GM12873 (cell line): Measurements from ENCODE around the gene SH2B3.

Experiments
- TF ChIP-seq, protein P1 (sequence below): IDR thresholded peaks from 2 replicates; pipeline ENCODE4 v1.5.1; 2012; ENCODE audit warnings: low read depth, mild to moderate bottlenecking, moderate library complexity, low read length, control low read depth; ENCODE audit not compliant: insufficient read depth; ENCODE audit errors: missing control alignments

Gene SH2B3

DNA sequence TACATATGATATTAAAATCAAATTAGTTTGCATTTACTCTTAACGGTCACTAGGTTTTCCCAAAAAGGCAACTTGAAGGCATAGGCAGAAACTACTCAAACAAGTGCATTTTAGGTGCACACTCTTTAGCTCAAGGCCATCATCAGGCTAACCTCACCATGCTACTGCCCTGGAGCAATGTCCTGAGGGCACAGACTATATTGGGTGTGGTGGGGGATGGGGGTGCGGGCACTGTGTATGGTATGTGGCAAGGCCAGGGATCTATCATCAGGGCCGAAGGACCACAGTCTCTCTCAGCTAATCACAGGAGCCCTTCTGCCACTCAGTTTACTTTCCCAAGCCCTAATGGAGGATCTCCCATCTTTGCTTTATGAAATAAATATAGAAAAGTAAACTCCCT, 51.9 kb downstream of the SH2B3 start:
- TF ChIP-seq, protein P1, sequence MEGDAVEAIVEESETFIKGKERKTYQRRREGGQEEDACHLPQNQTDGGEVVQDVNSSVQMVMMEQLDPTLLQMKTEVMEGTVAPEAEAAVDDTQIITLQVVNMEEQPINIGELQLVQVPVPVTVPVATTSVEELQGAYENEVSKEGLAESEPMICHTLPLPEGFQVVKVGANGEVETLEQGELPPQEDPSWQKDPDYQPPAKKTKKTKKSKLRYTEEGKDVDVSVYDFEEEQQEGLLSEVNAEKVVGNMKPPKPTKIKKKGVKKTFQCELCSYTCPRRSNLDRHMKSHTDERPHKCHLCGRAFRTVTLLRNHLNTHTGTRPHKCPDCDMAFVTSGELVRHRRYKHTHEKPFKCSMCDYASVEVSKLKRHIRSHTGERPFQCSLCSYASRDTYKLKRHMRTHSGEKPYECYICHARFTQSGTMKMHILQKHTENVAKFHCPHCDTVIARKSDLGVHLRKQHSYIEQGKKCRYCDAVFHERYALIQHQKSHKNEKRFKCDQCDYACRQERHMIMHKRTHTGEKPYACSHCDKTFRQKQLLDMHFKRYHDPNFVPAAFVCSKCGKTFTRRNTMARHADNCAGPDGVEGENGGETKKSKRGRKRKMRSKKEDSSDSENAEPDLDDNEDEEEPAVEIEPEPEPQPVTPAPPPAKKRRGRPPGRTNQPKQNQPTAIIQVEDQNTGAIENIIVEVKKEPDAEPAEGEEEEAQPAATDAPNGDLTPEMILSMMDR = no peak

DNA sequence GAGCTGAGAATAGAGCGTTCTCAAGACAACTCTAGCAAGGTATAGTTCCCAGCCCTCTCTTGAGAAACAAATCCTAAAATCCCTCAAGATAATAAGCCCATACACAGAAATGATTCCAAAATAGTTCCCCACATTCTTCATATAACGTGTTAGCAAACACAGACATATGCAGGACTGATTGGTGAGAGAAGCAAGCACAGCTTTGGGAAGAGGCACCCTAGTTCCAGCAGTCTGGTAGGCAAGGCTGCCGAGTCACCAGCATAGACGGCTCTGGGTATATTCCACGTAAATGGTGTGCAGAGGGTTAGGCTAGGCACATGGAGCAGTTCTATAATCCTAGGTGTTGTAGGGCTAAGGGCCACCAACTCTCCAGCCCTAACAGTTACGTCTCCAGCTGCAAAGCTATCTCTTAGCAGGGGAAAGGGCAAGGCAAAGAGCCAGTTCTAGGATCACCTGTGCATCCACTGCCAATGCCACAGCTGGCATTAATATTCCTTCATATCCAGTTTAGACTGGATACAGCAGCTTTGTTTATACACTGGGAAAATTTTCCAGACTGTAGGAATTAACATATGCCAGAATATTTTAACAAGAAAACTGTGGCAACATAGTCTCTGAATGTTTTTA, 52.9 kb downstream of the SH2B3 start:
- TF ChIP-seq, protein P1 = no peak

DNA sequence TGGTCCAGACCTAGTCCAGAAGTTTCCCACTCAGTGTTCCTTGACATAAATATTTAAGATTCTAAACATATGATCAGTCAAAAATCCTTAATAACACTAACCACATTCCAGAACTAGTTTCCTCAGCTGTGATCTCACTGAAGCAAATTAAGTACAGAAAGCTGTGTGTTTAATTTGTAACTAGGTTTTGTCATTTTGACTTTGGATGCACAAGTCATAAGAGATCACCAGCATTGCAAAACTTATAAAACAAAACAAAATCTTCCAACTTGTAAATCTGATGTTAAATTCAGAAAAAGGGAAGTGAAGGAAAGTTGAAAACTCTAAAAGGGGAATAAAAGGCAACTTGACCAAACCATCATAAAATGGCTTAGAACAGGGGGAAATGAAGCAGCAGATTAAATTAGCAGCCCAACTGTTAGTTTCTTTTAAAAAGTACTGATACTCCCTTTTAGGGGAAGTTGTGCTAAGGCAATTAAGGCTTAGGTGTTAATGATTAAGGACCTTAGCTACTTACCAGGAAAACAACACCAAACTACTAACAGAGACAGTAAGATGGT, 56.6 kb downstream of the SH2B3 start:
- TF ChIP-seq, protein P1 = no peak

DNA sequence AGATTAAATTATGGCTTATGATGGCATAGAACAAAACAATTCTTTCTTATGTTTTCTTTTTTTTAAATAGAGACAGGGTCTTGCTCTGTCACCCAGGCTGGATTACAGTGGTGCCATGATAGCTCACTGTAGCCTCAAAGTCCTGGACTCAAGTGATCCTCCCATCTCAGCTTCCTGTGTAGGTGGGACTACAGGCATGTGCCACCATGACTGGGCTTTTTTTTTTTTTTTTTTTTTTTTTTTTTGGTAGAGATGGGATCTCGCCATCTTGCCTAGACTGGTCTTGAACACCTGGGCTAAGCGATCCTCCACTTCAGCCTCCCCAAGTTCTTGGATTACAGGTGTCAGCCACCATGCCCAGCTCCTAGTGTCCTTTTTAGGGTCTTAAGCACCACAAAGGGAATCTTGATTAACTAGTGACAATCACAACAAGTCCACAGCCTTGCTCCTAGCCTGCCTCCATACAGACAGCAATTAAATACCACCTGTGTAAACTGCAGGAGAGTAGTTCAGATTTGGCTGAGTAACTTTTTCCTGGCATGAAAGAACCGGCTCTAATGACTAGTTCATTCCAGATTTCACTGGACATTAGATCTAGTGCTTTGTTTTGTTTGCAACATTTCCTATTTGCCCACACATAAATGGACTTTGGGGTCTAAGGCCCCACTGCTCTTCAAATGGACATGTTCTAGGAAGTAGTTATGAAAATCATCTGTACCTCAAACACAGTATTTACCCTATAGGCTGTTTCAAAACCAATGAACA, 61.6 kb downstream of the SH2B3 start:
- TF ChIP-seq, protein P1 = no peak

DNA sequence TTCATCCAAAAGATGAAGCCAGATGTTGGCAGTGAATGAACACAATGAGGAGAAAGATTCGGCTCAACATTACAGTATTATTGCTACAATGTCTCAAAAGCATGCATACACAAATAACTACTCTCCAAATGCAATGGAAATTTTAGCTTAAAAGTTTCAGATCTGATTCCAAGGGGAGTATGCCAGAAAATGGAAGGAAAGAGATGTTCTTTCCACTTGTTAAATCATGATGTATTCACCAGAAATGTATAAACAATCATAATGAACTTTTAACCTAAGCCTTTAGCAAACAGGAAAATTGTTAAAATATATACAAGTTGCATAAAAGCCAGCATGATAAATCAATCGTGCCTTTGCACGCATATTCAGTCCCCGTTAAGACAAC, 62.1 kb downstream of the SH2B3 start:
- TF ChIP-seq, protein P1 = no peak

DNA sequence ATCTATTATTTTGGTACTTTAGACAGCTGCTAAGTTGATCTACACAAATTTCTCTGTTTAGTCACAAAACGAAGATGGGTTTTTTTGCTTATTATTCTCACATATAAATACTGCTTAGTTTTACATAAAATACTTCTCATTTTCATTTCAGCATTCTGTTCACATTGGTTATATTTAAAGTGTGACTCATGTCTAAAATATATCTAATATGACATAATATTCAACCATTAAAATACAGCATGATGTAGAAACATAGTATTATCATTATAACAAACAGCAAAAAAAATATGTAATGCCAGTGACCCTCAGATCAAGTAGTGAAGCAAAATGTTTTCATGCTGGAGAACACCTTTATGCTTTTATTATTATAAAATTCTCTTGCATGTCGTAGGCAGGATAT, 63.7 kb downstream of the SH2B3 start:
- TF ChIP-seq, protein P1 = no peak

DNA sequence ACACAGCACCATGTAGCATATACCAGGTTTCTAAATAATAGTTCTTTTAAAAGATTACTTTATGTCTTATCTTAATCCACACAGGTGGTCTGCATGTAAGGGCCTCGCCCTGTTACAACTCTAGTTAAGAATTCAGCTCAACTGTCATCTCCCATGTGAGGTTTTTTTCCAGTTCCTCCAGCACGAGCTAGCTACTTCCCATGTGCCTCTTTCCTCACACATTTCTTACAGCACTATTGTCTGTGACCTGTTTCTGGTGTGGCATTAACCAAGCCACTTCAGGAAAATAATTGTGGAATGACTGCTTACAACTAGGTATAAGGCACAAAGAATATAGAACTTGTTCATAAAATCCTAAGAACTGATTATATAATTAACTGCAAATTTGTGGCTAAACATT, 65.5 kb downstream of the SH2B3 start:
- TF ChIP-seq, protein P1 = no peak
